K562 (cell line): ENCODE data around the gene MRPL27. TPM values are rescaled to one million over a fixed set of nuclear protein-coding genes. Genes with fewer than 3 reads are reported as not detected.

Experiments used
- ADNP ChIP-seq: fragments of 200-800 bp; sonication (Bioruptor generic); IDR thresholded peaks from 2 replicates; pipeline ENCODE4 v1.6.1; 2016; ENCODE audit warnings: missing genetic modification characterization, missing compliant biosample characterization
- BCOR ChIP-seq: fragments of 450-650 bp; IDR thresholded peaks from 2 replicates; pipeline ENCODE4 v1.6.1; 2016
- CBFA2T2 ChIP-seq: fragments of 450-650 bp; conservative IDR thresholded peaks from 2 replicates; pipeline ENCODE4 v1.6.1; 2017; ENCODE audit warnings: mild to moderate bottlenecking
- ELK1 ChIP-seq: sonication (generic); formaldehyde crosslinking; IDR thresholded peaks from 2 replicates; pipeline ENCODE4 v1.8.1; 2022; ENCODE audit warnings: missing genetic modification reagents
- HNRNPH1 ChIP-seq: fragments of 200-400 bp; formaldehyde crosslinking; optimal IDR thresholded peaks from 2 replicates; pipeline ENCODE3; 2017; ENCODE audit warnings: low read depth, mild to moderate bottlenecking, low read length, moderate library complexity
- HNRNPK ChIP-seq: fragments of 200-400 bp; formaldehyde crosslinking; IDR thresholded peaks from one replicate; pipeline ENCODE4 v1.6.1; 2018; ENCODE audit warnings: mild to moderate bottlenecking, low read depth, low read length; ENCODE audit not compliant: poor library complexity, severe bottlenecking
- NCOA6 ChIP-seq: fragments of 450-650 bp; IDR thresholded peaks from 2 replicates; pipeline ENCODE4 v1.6.1; 2017; ENCODE audit warnings: mild to moderate bottlenecking
- NR0B1 ChIP-seq: fragments of 450-650 bp; IDR thresholded peaks from one replicate; pipeline ENCODE4 v1.6.1; 2018; ENCODE audit warnings: mild to moderate bottlenecking, moderate library complexity; ENCODE audit not compliant: partially characterized antibody
- RBM34 ChIP-seq: fragments of 200-400 bp; formaldehyde crosslinking; IDR thresholded peaks from 2 replicates; pipeline ENCODE4 v1.6.1; 2018; ENCODE audit warnings: low read length, borderline replicate concordance; ENCODE audit not compliant: insufficient read depth
- RFX5 ChIP-seq: IDR thresholded peaks from 2 replicates; pipeline ENCODE4 v1.6.1; 2011; ENCODE audit warnings: low read depth, mild to moderate bottlenecking, improper control_type of control experiment, low read length
- SREBF2 ChIP-seq: sonication (generic); formaldehyde crosslinking; IDR thresholded peaks from 2 replicates; pipeline ENCODE4 v1.4.0; 2020; ENCODE audit warnings: mild to moderate bottlenecking, missing genetic modification reagents
- USF1 ChIP-seq: sonication (generic); formaldehyde crosslinking; IDR thresholded peaks from 2 replicates; pipeline ENCODE4 v1.9.0; 2022; ENCODE audit warnings: mild to moderate bottlenecking, missing genetic modification reagents
- ZNF778 ChIP-seq: fragments of 450-650 bp; formaldehyde crosslinking; IDR thresholded peaks from 2 replicates; pipeline ENCODE4 v1.4.0; 2020; ENCODE audit warnings: mild to moderate bottlenecking, moderate library complexity
- polyA plus RNA-seq, 8 experiments: library from polyadenylated mRNA; depleted of rRNA in 4 of 8; stranded (reverse) in 5 of 8; unstranded in 3 of 8; fragments of >200 nt; fragmentation: Nextera tagmentation in 2 of 8; fragmentation: Illumina TruSeq in 1 of 8; extraction: Ambion mirVana in 2 of 8; extraction: Trizol in 1 of 8; gene quantifications; 2 replicates each; pipeline versions ENCODE4 v1.2.1 to v1.2.3, GENCODE V29; 2011 to 2014; ENCODE audit warnings: inconsistent platforms in 1 of 8, missing spikeins in 1 of 8
- total RNA-seq, 7 experiments: library from RNA; depleted of rRNA in 6 of 7; stranded (reverse); fragments of >200 nt in 6 of 7; fragmentation: Illumina TruSeq in 2 of 7; extraction: Trizol in 2 of 7; gene quantifications; 2 replicates each; pipeline versions ENCODE4 v1.2.1 to v1.2.3, GENCODE V29; 2011 to 2021; ENCODE audit warnings: low replicate concordance in 1 of 7
- TF ChIP-seq, protein P1 (sequence below): fragments of 450-650 bp; IDR thresholded peaks from 2 replicates; pipeline ENCODE4 v1.6.1; 2016; ENCODE audit warnings: low read depth

MRPL27 gene
- total and polyA plus RNA-seq, 9 of the 15 experiments (the other 6 are each of a cell fraction or from before 2014, with no cell fraction given), result 96.3 to 401 (median 142) TPM

GRCh38 chr17:50372758-50373556, at the start of gene MRPL27, which contains the start of gene EME1 (continued):
- TF ChIP-seq ADNP (tag) (no peak), SREBF2 (CRISPR knock-in tag) (0 out of 2 replicates have a peak, but pooled peaks have one; percentile 34), RFX5 (no peak), ELK1 (CRISPR knock-in tag) (no peak), HNRNPH1 (no peak), NR0B1 (no peak), RBM34 (no peak), NCOA6 (no peak), ZNF778 (CRISPR knock-in tag) (no peak), BCOR (peak; percentile 42; the same call in 1 of the 2 replicates), HNRNPK (no peak), USF1 (CRISPR knock-in tag) (peak; percentile 97), CBFA2T2 (peak; percentile 98)
- TF ChIP-seq, protein P1, sequence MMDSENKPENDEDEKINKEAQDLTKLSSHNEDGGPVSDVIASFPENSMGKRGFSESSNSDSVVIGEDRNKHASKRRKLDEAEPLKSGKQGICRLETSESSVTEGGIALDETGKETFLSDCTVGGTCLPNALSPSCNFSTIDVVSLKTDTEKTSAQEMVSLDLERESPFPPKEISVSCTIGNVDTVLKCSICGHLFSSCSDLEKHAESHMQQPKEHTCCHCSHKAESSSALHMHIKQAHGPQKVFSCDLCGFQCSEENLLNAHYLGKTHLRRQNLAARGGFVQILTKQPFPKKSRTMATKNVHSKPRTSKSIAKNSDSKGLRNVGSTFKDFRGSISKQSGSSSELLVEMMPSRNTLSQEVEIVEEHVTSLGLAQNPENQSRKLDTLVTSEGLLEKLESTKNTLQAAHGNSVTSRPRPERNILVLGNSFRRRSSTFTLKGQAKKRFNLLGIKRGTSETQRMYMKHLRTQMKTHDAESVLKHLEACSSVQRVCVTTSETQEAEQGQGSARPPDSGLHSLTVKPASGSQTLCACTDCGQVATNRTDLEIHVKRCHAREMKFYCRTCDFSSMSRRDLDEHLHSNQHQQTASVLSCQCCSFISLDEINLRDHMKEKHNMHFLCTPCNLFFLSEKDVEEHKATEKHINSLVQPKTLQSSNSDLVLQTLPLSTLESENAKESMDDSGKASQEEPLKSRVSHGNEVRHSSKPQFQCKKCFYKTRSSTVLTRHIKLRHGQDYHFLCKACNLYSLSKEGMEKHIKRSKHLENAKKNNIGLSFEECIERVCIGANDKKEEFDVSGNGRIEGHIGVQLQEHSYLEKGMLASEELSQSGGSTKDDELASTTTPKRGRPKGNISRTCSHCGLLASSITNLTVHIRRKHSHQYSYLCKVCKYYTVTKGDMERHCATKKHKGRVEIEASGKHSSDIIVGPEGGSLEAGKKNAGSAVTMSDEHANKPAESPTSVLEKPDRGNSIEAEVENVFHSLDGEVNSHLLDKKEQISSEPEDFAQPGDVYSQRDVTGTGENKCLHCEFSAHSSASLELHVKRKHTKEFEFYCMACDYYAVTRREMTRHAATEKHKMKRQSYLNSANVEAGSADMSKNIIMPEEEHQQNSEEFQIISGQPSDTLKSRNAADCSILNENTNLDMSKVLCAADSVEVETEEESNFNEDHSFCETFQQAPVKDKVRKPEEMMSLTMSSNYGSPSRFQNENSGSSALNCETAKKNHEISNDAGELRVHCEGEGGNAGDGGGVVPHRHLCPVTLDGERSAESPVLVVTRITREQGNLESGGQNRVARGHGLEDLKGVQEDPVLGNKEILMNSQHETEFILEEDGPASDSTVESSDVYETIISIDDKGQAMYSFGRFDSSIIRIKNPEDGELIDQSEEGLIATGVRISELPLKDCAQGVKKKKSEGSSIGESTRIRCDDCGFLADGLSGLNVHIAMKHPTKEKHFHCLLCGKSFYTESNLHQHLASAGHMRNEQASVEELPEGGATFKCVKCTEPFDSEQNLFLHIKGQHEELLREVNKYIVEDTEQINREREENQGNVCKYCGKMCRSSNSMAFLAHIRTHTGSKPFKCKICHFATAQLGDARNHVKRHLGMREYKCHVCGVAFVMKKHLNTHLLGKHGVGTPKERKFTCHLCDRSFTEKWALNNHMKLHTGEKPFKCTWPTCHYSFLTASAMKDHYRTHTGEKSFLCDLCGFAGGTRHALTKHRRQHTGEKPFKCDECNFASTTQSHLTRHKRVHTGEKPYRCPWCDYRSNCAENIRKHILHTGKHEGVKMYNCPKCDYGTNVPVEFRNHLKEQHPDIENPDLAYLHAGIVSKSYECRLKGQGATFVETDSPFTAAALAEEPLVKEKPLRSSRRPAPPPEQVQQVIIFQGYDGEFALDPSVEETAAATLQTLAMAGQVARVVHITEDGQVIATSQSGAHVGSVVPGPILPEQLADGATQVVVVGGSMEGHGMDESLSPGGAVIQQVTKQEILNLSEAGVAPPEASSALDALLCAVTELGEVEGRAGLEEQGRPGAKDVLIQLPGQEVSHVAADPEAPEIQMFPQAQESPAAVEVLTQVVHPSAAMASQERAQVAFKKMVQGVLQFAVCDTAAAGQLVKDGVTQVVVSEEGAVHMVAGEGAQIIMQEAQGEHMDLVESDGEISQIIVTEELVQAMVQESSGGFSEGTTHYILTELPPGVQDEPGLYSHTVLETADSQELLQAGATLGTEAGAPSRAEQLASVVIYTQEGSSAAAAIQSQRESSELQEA, result no peak
